Neural progenitor cell (in vitro differentiated cells): ENCODE results near the gene TBC1D9B. TPM values are rescaled to one million over a fixed set of nuclear protein-coding genes. Genes with fewer than 3 reads are reported as not detected.
"Not testable (repeated sequence)": the region's sequence is repeated elsewhere in the genome, so short reads cannot be mapped to it uniquely, and the experiment has no call there.

Experiments
- DNase-seq: peaks from one replicate; pipeline ENCODE4 v3.0.0-alpha.2; 2016; ENCODE audit warnings: low spot score
- H2AFZ ChIP-seq: fragments of 200-600 bp; sonication (generic); replicated peaks from 2 replicates; pipeline ENCODE4 v1.6.1; 2016; ENCODE audit warnings: antibody characterized with exemption
- H3F3A ChIP-seq: fragments of 200-600 bp; sonication (generic); 2 replicates; pipeline ENCODE4 v1.6.1; 2016; ENCODE audit warnings: antibody characterized with exemption, low read depth
- H3K27ac ChIP-seq: fragments of 200-600 bp; sonication (generic); 2 replicates; pipeline ENCODE4 v1.5.1; 2016; ENCODE audit warnings: mild to moderate bottlenecking
- H3K27me3 ChIP-seq: fragments of 200-600 bp; sonication (generic); 2 replicates; pipeline ENCODE4 v1.6.1; 2016; ENCODE audit warnings: mild to moderate bottlenecking, moderate library complexity
- H3K36me3 ChIP-seq: fragments of 200-600 bp; sonication (generic); 2 replicates; pipeline ENCODE4 v1.5.1; 2016
- H3K4me1 ChIP-seq: fragments of 200-600 bp; sonication (generic); 2 replicates; pipeline ENCODE4 v1.6.1; 2016; ENCODE audit warnings: mixed run types
- H3K4me2 ChIP-seq: fragments of 200-600 bp; sonication (generic); 2 replicates; pipeline ENCODE4 v1.6.1; 2016
- H3K4me3 ChIP-seq: fragments of 200-600 bp; sonication (generic); 2 replicates; pipeline ENCODE4 v1.5.1; 2016
- H3K79me2 ChIP-seq: fragments of 200-600 bp; sonication (generic); 2 replicates; pipeline ENCODE4 v1.6.1; 2016; ENCODE audit warnings: low read depth
- H3K9ac ChIP-seq: fragments of 200-600 bp; sonication (generic); 2 replicates; pipeline ENCODE4 v1.6.1; 2016
- H3K9me3 ChIP-seq: fragments of 200-600 bp; sonication (generic); 2 replicates; pipeline ENCODE4 v1.5.1; 2016; ENCODE audit warnings: low read depth
- H4K20me1 ChIP-seq: fragments of 200-600 bp; sonication (generic); 2 replicates; pipeline ENCODE4 v1.6.1; 2016; ENCODE audit warnings: low read depth
- H3K27ac Mint-ChIP-seq: 3 replicates; pipeline ENCODE4 v1.8.0; 2021; ENCODE audit warnings: mixed read lengths
- H3K27me3 Mint-ChIP-seq: 2 replicates; pipeline ENCODE4 v1.8.0; 2022; ENCODE audit warnings: low read depth, mild to moderate bottlenecking, inconsistent platforms, moderate library complexity, mixed read lengths; ENCODE audit not compliant: insufficient read depth
- H3K36me3 Mint-ChIP-seq: 3 replicates; pipeline ENCODE4 v1.8.0; 2021; ENCODE audit warnings: mixed read lengths
- H3K4me1 Mint-ChIP-seq: 3 replicates; pipeline ENCODE4 v1.8.0; 2021; ENCODE audit warnings: mixed read lengths
- H3K4me3 Mint-ChIP-seq: 3 replicates; pipeline ENCODE4 v1.8.0; 2021; ENCODE audit warnings: mild to moderate bottlenecking, moderate library complexity, mixed read lengths
- H3K9me3 Mint-ChIP-seq: 3 replicates; pipeline ENCODE4 v1.8.0; 2020; ENCODE audit warnings: mixed read lengths
- CTCF ChIP-seq: fragments of 200-600 bp; sonication (generic); IDR thresholded peaks from 2 replicates; pipeline ENCODE4 v1.5.1; 2017; ENCODE audit warnings: antibody characterized with exemption, mild to moderate bottlenecking
- EZH2 ChIP-seq: fragments of 200-600 bp; sonication (generic); IDR thresholded peaks from 2 replicates; pipeline ENCODE4 v1.6.1; 2017; ENCODE audit warnings: antibody characterized with exemption, mild to moderate bottlenecking, moderate library complexity
- EZH2phosphoT487 ChIP-seq: fragments of 200-600 bp; sonication (generic); IDR thresholded peaks from 2 replicates; pipeline ENCODE4 v1.6.1; 2017; ENCODE audit warnings: antibody characterized with exemption
- total RNA-seq: library from RNA; depleted of rRNA; stranded (reverse); fragments of >200 nt; gene quantifications from 2 replicates; pipeline ENCODE4 v1.2.3, GENCODE V29; 2015; ENCODE audit warnings: low replicate concordance

The TBC1D9B gene
- total RNA-seq, 1 donor from 2014 or later = 26.7 TPM

- H3K4me3 ChIP-seq = no peak overlapping the region
- H2AFZ ChIP-seq = no peak overlapping the region
- peaks cover 20% of the 10 kb centered on the region for H3K36me3 Mint-ChIP-seq
- H3K9me3 ChIP-seq = no peaks in the 10 kb centered on the region
- no peak overlapping the region for H3K4me3 Mint-ChIP-seq
- H3K27ac ChIP-seq = no peak overlapping the region
- TF ChIP-seq EZH2phosphoT487 = no peak
- TF ChIP-seq CTCF = no peak
- TF ChIP-seq EZH2 = no peak
- peaks cover 2% of the 10 kb centered on the region for H3K27me3 Mint-ChIP-seq
- H3K79me2 ChIP-seq = no peaks in the 10 kb centered on the region
- H3F3A ChIP-seq = peaks cover 24% of the 10 kb centered on the region
- H3K4me2 ChIP-seq = no peak overlapping the region
- H3K27me3 ChIP-seq = no peaks in the 10 kb centered on the region
- H3K4me1 Mint-ChIP-seq = peaks cover 6% of the 10 kb centered on the region
- H3K36me3 ChIP-seq = no peaks in the 10 kb centered on the region
- H3K4me1 ChIP-seq = peaks cover 17% of the 10 kb centered on the region
- H3K27ac Mint-ChIP-seq = no peak overlapping the region
- no peaks in the 10 kb centered on the region for H3K9me3 Mint-ChIP-seq
- no peak for DNase-seq
- H3K9ac ChIP-seq = no peak overlapping the region
- H4K20me1 ChIP-seq = peaks cover 4% of the 10 kb centered on the region
Measured at GRCh38 chr5:179873588-179874110, 34.0 kb downstream of the TBC1D9B start.

- TF ChIP-seq EZH2phosphoT487 (no peak), EZH2 (no peak), CTCF (no peak)
- Histone ChIP-seq H3K4me2 (no peak overlapping the region), H3K36me3 (no peaks in the 10 kb centered on the region), H3K79me2 (no peaks in the 10 kb centered on the region), H3K27ac (no peak overlapping the region), H3K4me1 (peaks cover 20% of the 10 kb centered on the region), H3F3A (peaks cover 28% of the 10 kb centered on the region), H4K20me1 (peaks cover 4% of the 10 kb centered on the region), H3K9ac (no peak overlapping the region), H3K9me3 (no peaks in the 10 kb centered on the region), H3K27me3 (no peaks in the 10 kb centered on the region), H3K4me3 (no peak overlapping the region), H2AFZ (no peak overlapping the region)
- H3K4me1 Mint-ChIP-seq = peaks cover 6% of the 10 kb centered on the region
- H3K27ac Mint-ChIP-seq = no peak overlapping the region
- H3K36me3 Mint-ChIP-seq = peaks cover 19% of the 10 kb centered on the region
- peaks cover 2% of the 10 kb centered on the region for H3K27me3 Mint-ChIP-seq
- no peak for DNase-seq
- H3K9me3 Mint-ChIP-seq = no peaks in the 10 kb centered on the region
- H3K4me3 Mint-ChIP-seq = no peak overlapping the region
Measured at GRCh38 chr5:179872828-179873575, 34.7 kb downstream of the TBC1D9B start.

- Histone ChIP-seq H3K9me3 (no peaks in the 10 kb centered on the region), H3K4me3 (no peak overlapping the region), H3K27me3 (no peaks in the 10 kb centered on the region), H3K36me3 (no peaks in the 10 kb centered on the region), H3K4me1 (peaks cover 20% of the 10 kb centered on the region), H3K27ac (no peak overlapping the region), H3K9ac (no peak overlapping the region), H3K4me2 (no peak overlapping the region), H3F3A (peaks cover 28% of the 10 kb centered on the region), H2AFZ (no peak overlapping the region), H4K20me1 (peaks cover 4% of the 10 kb centered on the region), H3K79me2 (no peaks in the 10 kb centered on the region)
- peaks cover 2% of the 10 kb centered on the region for H3K27me3 Mint-ChIP-seq
- H3K4me1 Mint-ChIP-seq = peaks cover 6% of the 10 kb centered on the region
- H3K4me3 Mint-ChIP-seq = no peak overlapping the region
- no peak for TF ChIP-seq EZH2
- TF ChIP-seq CTCF = no peak
- TF ChIP-seq EZH2phosphoT487 = no peak
- H3K9me3 Mint-ChIP-seq = no peaks in the 10 kb centered on the region
- DNase-seq = no peak
- H3K36me3 Mint-ChIP-seq = peaks cover 15% of the 10 kb centered on the region
- H3K27ac Mint-ChIP-seq = no peak overlapping the region
Measured at GRCh38 chr5:179872055-179872827, 35.5 kb downstream of the TBC1D9B start.

GRCh38 chr5:179871533-179871932 lies 36.2 kb downstream of the TBC1D9B start:
- peaks cover 16% of the 10 kb centered on the region for H3K36me3 Mint-ChIP-seq
- not testable (repeated sequence) for H3K9me3 ChIP-seq, H4K20me1 ChIP-seq, H3K4me3 Mint-ChIP-seq, H3K27me3 ChIP-seq, H3K27ac Mint-ChIP-seq, H3K4me2 ChIP-seq, H3K9ac ChIP-seq, H3K27me3 Mint-ChIP-seq, H3K27ac ChIP-seq, H3K4me3 ChIP-seq, H3K79me2 ChIP-seq, H2AFZ ChIP-seq, H3K36me3 ChIP-seq, H3K9me3 Mint-ChIP-seq, DNase-seq, H3K4me1 Mint-ChIP-seq
- H3K4me1 ChIP-seq = peaks cover 20% of the 10 kb centered on the region
- peaks cover 28% of the 10 kb centered on the region for H3F3A ChIP-seq
